GM19452 (cell line): ENCODE data around the gene FRMD6.
"Not testable (repeated sequence)": the region's sequence is repeated elsewhere in the genome, so short reads cannot be mapped to it uniquely, and the experiment has no call there.

Experiments
- ATAC-seq: cut with Tn5 transposase; IDR thresholded peaks from one replicate; pipeline ENCODE4 v1.9.1; 2021; ENCODE audit not compliant: unreplicated experiment

The FRMD6 gene

GRCh38 chr14:51628238-51628637, 23.5 kb upstream of the FRMD6 start:
- no peak for ATAC-seq

- ATAC-seq = no peak
Observed at GRCh38 chr14:51630987-51631386, 20.7 kb upstream of the FRMD6 start.

GRCh38 chr14:51633298-51633697, 18.4 kb upstream of the FRMD6 start:
- not testable (repeated sequence) for ATAC-seq

- no peak for ATAC-seq
Observed at GRCh38 chr14:51636109-51636508, 15.6 kb upstream of the FRMD6 start.

- ATAC-seq = no peak
Observed at GRCh38 chr14:51638071-51638944, 13.4 kb upstream of the FRMD6 start.

GRCh38 chr14:51639668-51640316, 11.9 kb upstream of the FRMD6 start:
- ATAC-seq = no peak

- ATAC-seq = no peak
Observed at GRCh38 chr14:51643140-51643539, 8.6 kb upstream of the FRMD6 start.

GRCh38 chr14:51644217-51644933, 7.3 kb upstream of the FRMD6 start:
- ATAC-seq = no peak

- no peak for ATAC-seq
Observed at GRCh38 chr14:51648296-51648695, 3.4 kb upstream of the FRMD6 start.

- no peak for ATAC-seq
Observed at GRCh38 chr14:51650716-51651387, 858 bp upstream of the FRMD6 start.

GRCh38 chr14:51652168-51653078, 713 bp downstream of the FRMD6 start:
- peak; percentile 31 for ATAC-seq

GRCh38 chr14:51653079-51653774, 1.5 kb downstream of the FRMD6 start:
- no peak for ATAC-seq

- no peak for ATAC-seq
Observed at GRCh38 chr14:51653775-51654532, 2.2 kb downstream of the FRMD6 start.

GRCh38 chr14:51654533-51654845, 2.8 kb downstream of the FRMD6 start:
- ATAC-seq = no peak

GRCh38 chr14:51657762-51658161, 6.1 kb downstream of the FRMD6 start:
- ATAC-seq = no peak

- ATAC-seq = no peak
Observed at GRCh38 chr14:51658441-51659173, 6.9 kb downstream of the FRMD6 start.

- no peak for ATAC-seq
Observed at GRCh38 chr14:51660741-51661140, 9.0 kb downstream of the FRMD6 start.

GRCh38 chr14:51661504-51661903, 9.8 kb downstream of the FRMD6 start:
- no peak for ATAC-seq
